Pulmonary artery endothelial cell (primary cell): Measurements from ENCODE around the gene BDKRB1. TPM values are rescaled to one million over a fixed set of nuclear protein-coding genes. Genes with fewer than 3 reads are reported as not detected.

Source experiments
- DNase-seq: peaks from one replicate; pipeline ENCODE4 v3.0.0-alpha.2; 2011; ENCODE audit warnings: low read depth, low spot score
- total RNA-seq: library from RNA; depleted of rRNA; stranded (reverse); fragments of >200 nt; gene quantifications from 2 replicates; pipeline ENCODE4 v1.2.3, GENCODE V29; 2014

BDKRB1 gene
- total RNA-seq = not detected in 2 replicates

- no peak for DNase-seq
Measured at GRCh38 chr14:96255501-96256366, at the start of gene BDKRB1. TSS of gene BDKRB1 (plus strand) at chr14:96256210. CDS start at chr14:96263683, 7,473 bp downstream.

GRCh38 chr14:96206461-96206860 lies 49.5 kb upstream of the BDKRB1 start:
- no peak for DNase-seq

DNA sequence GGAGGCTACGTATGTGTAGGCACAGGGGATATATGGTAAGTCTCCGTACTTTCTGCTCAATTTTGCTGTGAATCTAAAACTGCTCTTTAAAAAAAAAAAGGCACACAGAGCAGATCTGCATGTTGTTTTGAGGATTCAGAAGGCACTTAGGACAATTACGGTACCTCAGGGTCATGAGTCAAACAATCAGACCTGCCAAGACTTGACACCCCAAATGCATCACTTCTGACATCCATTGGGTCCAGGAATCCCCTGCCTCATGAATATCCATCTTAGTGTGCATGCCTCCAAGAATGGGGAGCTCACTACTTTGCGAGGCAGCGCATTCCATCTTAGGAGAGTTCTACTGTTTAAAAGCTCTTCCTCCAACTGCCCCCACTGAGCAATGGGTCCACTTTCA lies 48.3 kb upstream of the BDKRB1 start:
- DNase-seq = no peak

DNA sequence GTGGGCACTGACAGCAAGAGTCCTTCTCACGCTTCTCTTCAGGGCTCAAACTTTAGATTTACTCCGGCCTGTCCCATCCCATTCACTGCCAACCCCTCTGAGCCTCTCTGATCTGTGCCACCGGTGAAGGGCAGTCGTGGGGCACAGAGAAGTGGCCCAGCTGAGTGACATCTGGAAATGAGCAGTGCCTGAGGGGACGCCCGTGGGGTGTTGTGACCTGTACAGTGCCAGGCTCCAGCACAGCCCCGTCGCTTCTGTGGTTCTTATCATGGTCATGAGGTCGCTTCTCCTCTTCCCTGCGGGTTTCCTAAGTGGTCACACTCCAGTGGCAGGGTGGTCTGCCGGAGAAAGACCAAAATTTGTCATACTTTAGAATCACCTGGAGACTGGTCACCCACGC lies 47.3 kb upstream of the BDKRB1 start:
- DNase-seq = no peak

- no peak for DNase-seq
Measured at GRCh38 chr14:96212140-96212539, 43.9 kb upstream of the BDKRB1 start.

- no peak for DNase-seq
Measured at GRCh38 chr14:96212896-96213295, 43.1 kb upstream of the BDKRB1 start.

- no peak for DNase-seq
Measured at GRCh38 chr14:96213871-96214465, 42.0 kb upstream of the BDKRB1 start.

- no peak for DNase-seq
Measured at GRCh38 chr14:96214793-96215192, 41.2 kb upstream of the BDKRB1 start.

GRCh38 chr14:96215452-96216244 lies 40.4 kb upstream of the BDKRB1 start:
- DNase-seq = no peak

GRCh38 chr14:96216627-96217026 lies 39.4 kb upstream of the BDKRB1 start:
- no peak for DNase-seq

- DNase-seq = no peak
Measured at GRCh38 chr14:96217376-96217913, 38.6 kb upstream of the BDKRB1 start.

- DNase-seq = no peak
Measured at GRCh38 chr14:96221109-96221650, 34.8 kb upstream of the BDKRB1 start.

DNA sequence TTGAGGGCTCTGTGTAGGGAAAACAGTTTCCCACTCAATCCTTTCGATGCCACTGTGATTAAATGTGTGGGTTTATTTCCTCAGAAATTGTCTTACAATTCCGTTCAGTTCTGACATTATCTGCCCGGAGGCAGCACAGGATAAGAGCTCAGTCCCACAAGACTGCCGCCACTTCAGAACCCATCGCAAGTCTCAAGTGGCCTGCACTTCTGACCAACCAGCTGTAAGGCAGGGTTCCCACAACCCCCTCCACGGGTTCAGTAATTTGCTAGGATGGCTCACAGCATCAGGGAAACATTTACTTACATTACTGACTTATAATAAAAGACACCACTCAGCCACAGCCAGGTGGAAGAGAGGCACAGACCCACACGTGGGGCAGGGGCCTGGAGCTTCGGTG lies 34.2 kb upstream of the BDKRB1 start:
- DNase-seq = no peak

DNA sequence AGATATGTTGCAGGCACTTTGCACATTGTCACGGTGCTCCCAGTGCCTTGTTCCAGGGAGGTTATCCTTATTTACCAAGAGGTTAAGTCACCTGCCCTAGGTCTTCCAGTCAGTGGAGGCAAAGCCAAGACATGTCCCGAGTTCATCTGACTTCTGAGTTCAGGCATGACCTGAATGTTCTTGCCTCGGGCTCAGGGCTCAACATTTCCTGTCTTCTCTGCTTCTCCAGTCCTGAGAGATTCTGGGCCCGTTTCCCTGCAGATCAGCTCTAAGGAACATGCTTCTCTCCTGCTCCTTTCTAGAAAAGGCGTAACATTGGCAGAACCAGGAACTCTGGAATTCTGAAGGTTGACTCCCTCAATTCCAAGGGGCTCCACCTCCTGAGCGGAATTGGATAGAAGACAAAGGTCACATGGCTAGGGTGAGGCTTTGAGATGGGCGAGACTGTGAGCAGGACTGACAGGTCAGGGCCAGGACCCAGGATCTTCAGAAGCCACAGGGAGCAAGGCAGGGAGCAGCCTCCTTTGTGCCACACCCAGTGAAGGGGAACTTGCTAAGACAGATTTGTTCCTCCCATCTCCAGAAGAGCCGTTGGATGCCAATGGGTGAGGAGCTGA lies 31.4 kb upstream of the BDKRB1 start:
- DNase-seq = no peak

DNA sequence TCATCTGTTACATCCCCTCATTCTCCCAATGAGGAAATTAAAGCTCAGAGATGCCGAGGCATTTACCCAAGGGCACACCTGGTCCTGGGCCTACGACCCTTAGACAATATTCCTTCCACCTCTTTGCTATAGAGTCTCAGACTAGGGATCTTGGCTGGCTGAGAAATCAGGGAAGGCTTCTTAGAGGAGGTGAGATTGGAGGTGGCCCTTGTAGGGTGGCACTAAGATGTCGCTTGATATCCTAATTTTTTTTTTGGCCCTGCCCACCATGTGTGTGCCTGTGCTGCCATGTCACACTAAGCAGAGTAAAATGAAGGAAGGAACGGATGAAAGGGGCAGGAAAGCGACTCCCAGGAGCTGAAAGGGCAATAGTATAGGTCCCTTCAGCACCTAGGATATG lies 30.8 kb upstream of the BDKRB1 start:
- no peak for DNase-seq

DNA sequence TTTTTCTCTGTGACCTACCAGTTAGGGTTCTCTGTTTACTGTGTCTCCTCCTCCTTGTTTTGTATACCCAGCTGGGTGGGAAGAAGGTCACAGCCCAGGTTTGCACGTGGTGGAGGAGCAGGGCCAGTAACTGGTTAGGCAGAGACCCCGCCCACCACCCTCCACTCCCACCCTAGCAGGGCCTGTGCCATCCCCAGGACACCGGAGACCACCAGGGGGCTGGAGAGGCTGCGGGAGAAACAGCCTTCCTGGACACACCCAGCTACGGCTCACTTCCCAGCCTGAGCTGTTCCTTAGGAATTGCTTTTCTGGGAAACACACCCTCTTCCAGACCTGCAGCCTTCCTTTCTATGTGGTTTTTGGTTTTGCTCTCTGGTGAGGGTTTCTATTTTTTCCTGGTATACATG lies 30.3 kb upstream of the BDKRB1 start:
- no peak for DNase-seq

- DNase-seq = no peak
Measured at GRCh38 chr14:96227428-96227827, 28.6 kb upstream of the BDKRB1 start.

GRCh38 chr14:96229315-96229714 lies 26.7 kb upstream of the BDKRB1 start:
- no peak for DNase-seq

GRCh38 chr14:96231056-96231455 lies 25.0 kb upstream of the BDKRB1 start:
- no peak for DNase-seq

- DNase-seq = no peak
Measured at GRCh38 chr14:96231526-96232130, 24.4 kb upstream of the BDKRB1 start.

GRCh38 chr14:96232506-96232905 lies 23.5 kb upstream of the BDKRB1 start:
- DNase-seq = no peak
